ENCODE results near the gene RAVER2. TPM values are rescaled to one million over a fixed set of nuclear protein-coding genes. Genes with fewer than 3 reads are reported as not detected.

RAVER2 gene
- total RNA-seq, 1 experiment from 2014 or later, result 12.4 TPM

- no TSS peak for BruUV-seq (replicated peaks)
- Histone ChIP-seq H4K20me1 (ENCODE audit: insufficient read depth) (no peaks in the 10 kb centered on the region), H3K79me2 (ENCODE audit: low read depth) (no peaks in the 10 kb centered on the region), H3K9me2 (ENCODE audit: insufficient read depth) (no peaks in the 10 kb centered on the region), H3K27ac (no peak overlapping the region), H2AFZ (no peak overlapping the region), H3K9me3 (ENCODE audit: insufficient read depth, low read depth) (no peaks in the 10 kb centered on the region), H3K27me3 (ENCODE audit: insufficient read depth, low read depth) (no peaks in the 10 kb centered on the region), H3K4me2 (no peak overlapping the region), H3K4me3 (no peak overlapping the region), H3K36me3 (ENCODE audit: low read depth) (peaks cover 25% of the 10 kb centered on the region; the same call in 1 of the 2 replicates), H3K4me1 (replicated peaks; ENCODE audit: insufficient read depth) (no peaks in the 10 kb centered on the region; the same call in 1 of the 2 replicates), H3F3A (ENCODE audit: insufficient read depth, low read depth) (no peaks in the 10 kb centered on the region)
- POLR2A ChIA-PET (ENCODE audit: unreplicated experiment), result interaction anchor here (0.5 kb wide), 1 partner anchor 44 kb away, joined by 4 read pairs; no protein-coding TSS in a partner anchor
- intact Hi-C loops (cut with micrococcal nuclease; ENCODE audit: unreplicated experiment), result no loop called here
- no peak for TF ChIP-seq CTCF (conservative IDR thresholded peaks at IDR 0.05)
- TF ChIP-seq EZH2 (IDR thresholded peaks at IDR 0.05; ENCODE audit: low read depth), result no peak
- CTCF ChIA-PET, result no interaction called here
- no peak for DNase-seq
Measured at GRCh38 chr1:64839732-64840405, 95.0 kb downstream of the RAVER2 start.

GRCh38 chr1:64841330-64842065, 96.6 kb downstream of the RAVER2 start:
- no peaks in the 10 kb centered on the region for H3F3A ChIP-seq (ENCODE audit: insufficient read depth, low read depth)
- H2AFZ ChIP-seq, result no peak overlapping the region
- no peaks in the 10 kb centered on the region for H3K9me3 ChIP-seq (ENCODE audit: insufficient read depth, low read depth)
- no peaks in the 10 kb centered on the region for H3K9me2 ChIP-seq (ENCODE audit: insufficient read depth)
- no TSS peak for BruUV-seq (replicated peaks)
- no peaks in the 10 kb centered on the region for H4K20me1 ChIP-seq (ENCODE audit: insufficient read depth)
- DNase-seq, result peak in 1 of 2 experiments; percentile 53
- TF ChIP-seq CTCF (conservative IDR thresholded peaks at IDR 0.05) (no peak), EZH2 (IDR thresholded peaks at IDR 0.05; ENCODE audit: low read depth) (no peak)
- POLR2A ChIA-PET (ENCODE audit: unreplicated experiment), result no interaction called here
- H3K4me1 ChIP-seq (replicated peaks; ENCODE audit: insufficient read depth), result no peaks in the 10 kb centered on the region; the same call in 1 of the 2 replicates
- H3K27ac ChIP-seq, result no peak overlapping the region
- H3K27me3 ChIP-seq (ENCODE audit: insufficient read depth, low read depth), result no peaks in the 10 kb centered on the region
- H3K79me2 ChIP-seq (ENCODE audit: low read depth), result no peaks in the 10 kb centered on the region
- no peak overlapping the region for H3K4me2 ChIP-seq
- no peak overlapping the region for H3K4me3 ChIP-seq
- CTCF ChIA-PET, result no interaction called here
- intact Hi-C loops (cut with micrococcal nuclease; ENCODE audit: unreplicated experiment), result no loop called here
- peaks cover 25% of the 10 kb centered on the region; the same call in 1 of the 2 replicates for H3K36me3 ChIP-seq (ENCODE audit: low read depth)

- intact Hi-C loops (cut with micrococcal nuclease; ENCODE audit: unreplicated experiment), result no loop called here
- no peaks in the 10 kb centered on the region for H3K9me3 ChIP-seq (ENCODE audit: insufficient read depth, low read depth)
- no peaks in the 10 kb centered on the region; the same call in 1 of the 2 replicates for H3K4me1 ChIP-seq (replicated peaks; ENCODE audit: insufficient read depth)
- H3K36me3 ChIP-seq (ENCODE audit: low read depth), result peaks cover 18% of the 10 kb centered on the region; the same call in 1 of the 2 replicates
- H3K4me2 ChIP-seq, result no peak overlapping the region
- no TSS peak for BruUV-seq (replicated peaks)
- H2AFZ ChIP-seq, result no peak overlapping the region
- CTCF ChIA-PET, result no interaction called here
- no peaks in the 10 kb centered on the region for H3K9me2 ChIP-seq (ENCODE audit: insufficient read depth)
- H3F3A ChIP-seq (ENCODE audit: insufficient read depth, low read depth), result no peaks in the 10 kb centered on the region
- H4K20me1 ChIP-seq (ENCODE audit: insufficient read depth), result no peaks in the 10 kb centered on the region
- TF ChIP-seq EZH2 (IDR thresholded peaks at IDR 0.05; ENCODE audit: low read depth) (no peak), CTCF (conservative IDR thresholded peaks at IDR 0.05) (no peak)
- no peaks in the 10 kb centered on the region for H3K27me3 ChIP-seq (ENCODE audit: insufficient read depth, low read depth)
- H3K79me2 ChIP-seq (ENCODE audit: low read depth), result no peaks in the 10 kb centered on the region
- DNase-seq, result no peak
- H3K4me3 ChIP-seq, result no peak overlapping the region
- H3K27ac ChIP-seq, result no peak overlapping the region
- POLR2A ChIA-PET (ENCODE audit: unreplicated experiment), result no interaction called here
Measured at GRCh38 chr1:64842224-64842623, 97.3 kb downstream of the RAVER2 start.

Data from PC-9 (cell line).